ENCODE measurements around the gene SMIM29. TPM values are rescaled to one million over a fixed set of nuclear protein-coding genes. Genes with fewer than 3 reads are reported as not detected.

Gene SMIM29
- total RNA-seq, 2 donors from 2014 or later, result 7.1 to 41.3 TPM

- Histone ChIP-seq H3K27ac (no peak overlapping the region), H3K4me1 (ENCODE audit: control insufficient read depth in 1 of 2, low read depth in 2 of 2) (peaks cover 21 to 40% of the 10 kb centered on the region in 2 donors), H3K4me3 (no peak overlapping the region), H3K36me3 (no peaks in the 10 kb centered on the region), H3K9me3 (no peaks in the 10 kb centered on the region), H3K27me3 (replicated peaks; ENCODE audit: insufficient read depth) (no peaks in the 10 kb centered on the region)
- TF ChIP-seq CTCF (IDR thresholded peaks at IDR 0.05), result no peak
- DNase-seq (ENCODE audit: low spot score) (no peak), ATAC-seq (ENCODE audit: insufficient number of reproducible peaks, low FRiP score, low read depth) (no peak)
Measured at GRCh38 chr6:34240329-34241248, 8.2 kb downstream of the SMIM29 start.

- no peak overlapping the region for H3K27ac ChIP-seq
Measured at GRCh38 chr6:34239893-34240292, 8.9 kb downstream of the SMIM29 start.

GRCh38 chr6:34239500-34239825 is 9.3 kb downstream of the SMIM29 start:
- Histone ChIP-seq H3K4me1 (ENCODE audit: control insufficient read depth in 1 of 2, low read depth in 2 of 2) (peaks cover 16 to 34% of the 10 kb centered on the region in 2 donors), H3K27me3 (replicated peaks; ENCODE audit: insufficient read depth) (no peaks in the 10 kb centered on the region), H3K9me3 (no peaks in the 10 kb centered on the region), H3K27ac (no peak overlapping the region), H3K4me3 (no peak overlapping the region), H3K36me3 (no peaks in the 10 kb centered on the region)
- TF ChIP-seq CTCF (IDR thresholded peaks at IDR 0.05), result no peak
- DNase-seq (ENCODE audit: low spot score), result no peak
- ATAC-seq (ENCODE audit: insufficient number of reproducible peaks, low FRiP score, low read depth), result no peak

More at GRCh38 chr6:34239893-34240292, 8.9 kb downstream of the SMIM29 start:
- Histone ChIP-seq H3K4me1 (ENCODE audit: control insufficient read depth in 1 of 2, low read depth in 2 of 2) (peaks cover 20 to 38% of the 10 kb centered on the region in 2 donors), H3K9me3 (no peaks in the 10 kb centered on the region), H3K36me3 (no peaks in the 10 kb centered on the region), H3K4me3 (no peak overlapping the region), H3K27me3 (replicated peaks; ENCODE audit: insufficient read depth) (no peaks in the 10 kb centered on the region)
- DNase-seq (ENCODE audit: low spot score) (no peak), ATAC-seq (ENCODE audit: insufficient number of reproducible peaks, low FRiP score, low read depth) (no peak)
- TF ChIP-seq CTCF (IDR thresholded peaks at IDR 0.05), result no peak

GRCh38 chr6:34238585-34239499 is 10.0 kb downstream of the SMIM29 start:
- Histone ChIP-seq H3K4me1 (ENCODE audit: control insufficient read depth in 1 of 2, low read depth in 2 of 2) (peaks cover 10 to 27% of the 10 kb centered on the region in 2 donors), H3K27ac (no peak overlapping the region), H3K36me3 (no peaks in the 10 kb centered on the region), H3K9me3 (no peaks in the 10 kb centered on the region), H3K27me3 (replicated peaks; ENCODE audit: insufficient read depth) (no peaks in the 10 kb centered on the region), H3K4me3 (peak overlapping the region; percentile 78)
- DNase-seq (ENCODE audit: low spot score), result no peak
- ATAC-seq (ENCODE audit: insufficient number of reproducible peaks, low FRiP score, low read depth), result no peak
- TF ChIP-seq CTCF (IDR thresholded peaks at IDR 0.05), result no peak
